Stimulated activated CD4-positive, alpha-beta T cell treated with anti-CD3 and anti-CD28 coated beads, Interleukin-2, amount 100 ng/mL, for 24 hours (primary cell): ENCODE data around the gene CDADC1.
"Not testable (repeated sequence)": the region's sequence is repeated elsewhere in the genome, so short reads cannot be mapped to it uniquely, and the experiment has no call there.

Source experiments
- DNase-seq, 2 donors: peaks; one replicate each; pipeline ENCODE4 v3.0.0-alpha.2; 2020

Gene CDADC1

DNA sequence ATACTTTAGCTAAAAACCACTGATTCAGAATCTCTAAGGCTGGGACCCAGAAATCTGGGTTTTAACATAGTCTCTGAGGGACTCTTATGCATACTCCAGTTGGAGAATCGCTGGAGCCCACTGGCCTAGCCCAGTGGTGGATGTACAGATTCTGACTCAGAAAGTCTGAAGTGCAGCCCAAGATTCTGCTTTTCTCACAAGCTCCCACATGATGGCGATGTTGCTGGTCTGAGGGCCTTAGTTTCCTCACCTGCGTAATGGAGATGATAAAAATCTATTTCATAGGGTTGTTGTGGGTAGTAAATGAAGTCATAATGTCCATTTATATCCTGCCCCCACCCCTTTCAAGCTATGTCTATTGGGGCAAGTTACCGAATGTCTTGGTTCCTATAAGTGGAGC, 7.7 kb upstream of the CDADC1 start:
- DNase-seq: peak; percentile 33 to 36

DNA sequence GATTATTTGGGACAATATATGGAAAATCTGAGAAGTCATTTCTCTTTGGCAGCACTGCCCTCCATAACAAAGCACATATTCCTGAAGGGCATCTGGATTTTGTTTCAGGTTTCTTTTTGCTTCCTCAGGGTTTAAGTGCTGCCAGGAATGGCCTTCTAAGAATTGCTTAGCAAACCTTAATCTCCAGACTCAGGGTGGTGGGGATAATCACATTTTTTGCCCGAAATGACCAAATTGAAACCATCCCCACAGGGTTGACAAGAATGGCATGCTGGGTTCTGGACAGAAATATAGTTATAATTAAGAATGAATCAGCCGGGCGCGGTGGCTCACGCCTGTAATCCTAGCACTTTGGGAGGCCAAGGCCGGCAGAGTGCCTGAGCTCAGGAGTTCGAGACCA, 6.4 kb upstream of the CDADC1 start:
- DNase-seq: no peak

DNA sequence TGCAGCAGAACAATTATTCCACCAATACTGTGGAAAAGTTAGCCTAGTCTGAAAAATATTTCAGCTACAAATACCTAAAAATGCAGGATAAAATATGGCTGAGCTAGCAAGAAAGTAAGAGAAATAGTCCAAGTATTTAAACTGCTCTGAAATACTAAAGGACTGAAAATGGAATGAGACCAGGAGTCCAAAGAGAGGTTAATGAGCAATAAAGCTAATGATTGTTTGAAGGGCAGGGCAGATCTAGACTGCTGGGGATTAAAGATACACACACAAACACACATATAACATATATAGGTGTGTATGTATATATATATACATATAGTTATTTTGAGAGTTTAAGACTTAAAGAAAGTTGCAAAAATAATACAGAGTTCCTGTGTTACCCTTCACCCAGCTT, 2.6 kb upstream of the CDADC1 start:
- DNase-seq: no peak

DNA sequence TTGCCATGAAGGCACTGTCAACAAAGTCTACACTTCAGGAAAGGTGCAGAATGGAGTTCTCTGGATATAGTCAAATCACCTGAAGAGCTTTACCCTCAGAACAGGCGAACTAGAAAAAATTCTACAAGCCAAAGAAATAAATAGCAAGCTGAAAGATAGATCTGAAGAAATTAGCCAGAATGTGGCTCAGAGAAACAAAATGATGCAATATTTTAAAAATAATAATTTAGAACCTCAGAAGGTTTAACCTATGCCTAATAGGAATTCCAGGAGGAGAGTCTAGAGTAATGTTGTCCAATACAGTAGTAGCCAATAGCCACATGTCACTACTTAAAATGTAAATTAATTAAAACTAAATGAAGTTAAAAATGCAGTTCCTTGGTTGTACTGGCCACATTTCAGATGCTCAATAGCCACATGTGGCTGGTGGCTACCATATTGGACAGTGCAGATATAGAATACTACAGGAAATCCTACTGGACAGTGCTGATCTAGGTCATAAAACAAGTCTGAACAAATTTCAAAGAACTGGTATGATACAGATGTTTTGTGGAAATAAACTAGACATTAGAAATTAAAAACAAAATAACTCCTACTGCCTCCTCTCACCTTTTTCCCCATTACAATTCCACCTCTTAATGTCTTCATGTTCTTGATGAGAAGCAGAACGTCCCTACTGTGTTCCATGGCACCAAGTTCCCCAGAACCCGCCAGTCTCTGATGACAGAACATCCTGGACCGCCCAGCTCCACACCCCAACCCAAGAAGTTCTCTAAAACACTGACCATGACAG, 679 bp upstream of the CDADC1 start:
- DNase-seq: no peak

DNA sequence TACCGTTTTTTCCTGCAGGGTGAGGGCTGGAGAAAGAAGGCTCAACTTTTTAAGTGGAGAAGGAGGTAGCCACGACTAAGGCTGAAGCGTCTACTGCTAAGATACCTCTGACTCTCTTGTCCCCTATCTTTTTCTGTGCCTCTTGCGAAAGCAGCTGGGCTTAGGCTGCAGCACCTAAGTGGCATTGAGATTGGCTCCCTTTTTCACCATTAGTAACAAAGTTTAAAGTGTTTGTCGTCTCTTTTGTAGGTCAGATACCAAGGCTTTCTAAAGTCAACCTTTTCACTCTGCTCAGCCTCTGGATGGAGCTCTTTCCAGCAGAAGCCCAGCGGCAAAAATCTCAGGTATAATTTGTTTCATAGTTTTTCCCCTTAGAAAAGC, 887 bp downstream of the CDADC1 start:
- DNase-seq: no peak

DNA sequence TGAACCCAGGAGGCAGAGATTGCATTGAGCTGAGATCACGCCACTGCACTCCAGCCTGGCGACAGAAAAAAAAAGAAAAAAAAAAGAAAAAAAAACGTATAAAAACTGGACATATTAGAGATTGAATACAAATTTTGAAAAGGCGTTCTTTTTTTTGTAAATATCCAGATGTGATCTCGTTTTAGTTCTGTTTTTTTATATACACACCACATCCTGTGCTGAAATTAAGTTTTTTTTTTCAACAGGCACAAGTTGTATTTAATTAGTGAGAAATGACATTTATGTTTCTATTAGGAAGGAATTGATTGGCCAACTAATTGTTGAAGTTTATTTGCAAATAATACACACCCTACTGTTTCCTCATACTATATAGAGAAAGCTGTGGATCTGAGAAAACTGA, 3.6 kb downstream of the CDADC1 start:
- no peak for DNase-seq

DNA sequence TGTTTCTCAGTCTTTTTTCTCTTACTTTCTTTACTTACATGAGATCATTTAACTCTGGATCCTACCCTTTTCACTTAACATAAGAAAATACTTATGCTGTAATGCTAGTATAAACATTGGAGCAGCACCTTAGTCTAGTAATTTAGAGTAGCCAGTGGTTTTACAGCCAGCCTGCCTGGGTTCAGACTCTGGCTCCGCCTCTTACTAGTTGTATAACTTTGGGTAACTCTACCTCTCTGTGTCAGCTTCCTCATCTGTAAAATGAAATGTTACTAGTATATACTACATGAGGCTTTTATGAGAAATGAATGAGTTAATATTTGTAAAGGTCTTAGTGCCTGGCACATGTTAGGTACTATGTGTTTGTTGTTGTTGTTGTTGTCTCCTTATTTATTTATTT, 5.6 kb downstream of the CDADC1 start:
- no peak for DNase-seq

DNA sequence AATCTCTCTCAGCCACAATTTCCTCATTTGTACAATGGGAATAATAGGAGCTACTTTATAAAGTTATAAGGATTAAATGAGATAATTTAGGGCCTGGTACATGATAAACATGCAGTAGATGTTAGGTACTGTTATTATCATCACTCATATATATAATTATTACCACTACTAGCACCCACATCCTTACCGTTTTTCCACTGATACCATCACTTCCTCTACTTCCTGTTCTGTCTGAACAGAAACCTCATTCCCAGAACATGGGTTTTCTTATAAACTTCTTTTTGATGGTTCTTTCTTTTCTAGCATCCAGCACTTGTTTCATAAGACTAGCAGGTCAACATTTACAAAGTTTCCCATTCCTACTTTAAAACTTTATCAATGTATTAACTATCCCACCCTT, 6.3 kb downstream of the CDADC1 start:
- no peak for DNase-seq

DNA sequence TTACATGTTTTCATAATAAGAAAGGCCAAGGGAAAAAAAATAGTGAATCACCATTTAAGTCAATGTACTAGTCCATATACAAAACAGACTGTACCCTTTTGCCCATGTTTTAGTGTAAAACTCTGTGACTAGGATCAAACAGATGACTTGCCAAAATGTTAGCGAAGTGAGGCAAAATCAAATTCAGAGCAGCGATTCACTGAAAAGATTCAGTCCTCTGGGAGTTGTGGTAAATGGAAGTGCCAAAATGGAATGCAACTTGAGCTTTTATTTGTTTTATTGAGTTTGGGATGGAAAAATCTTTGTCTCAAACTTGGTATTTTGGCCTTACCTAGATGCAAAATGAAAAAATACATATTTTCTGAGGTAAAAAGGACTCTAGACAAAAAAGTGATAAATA, 9.1 kb downstream of the CDADC1 start:
- DNase-seq: no peak

DNA sequence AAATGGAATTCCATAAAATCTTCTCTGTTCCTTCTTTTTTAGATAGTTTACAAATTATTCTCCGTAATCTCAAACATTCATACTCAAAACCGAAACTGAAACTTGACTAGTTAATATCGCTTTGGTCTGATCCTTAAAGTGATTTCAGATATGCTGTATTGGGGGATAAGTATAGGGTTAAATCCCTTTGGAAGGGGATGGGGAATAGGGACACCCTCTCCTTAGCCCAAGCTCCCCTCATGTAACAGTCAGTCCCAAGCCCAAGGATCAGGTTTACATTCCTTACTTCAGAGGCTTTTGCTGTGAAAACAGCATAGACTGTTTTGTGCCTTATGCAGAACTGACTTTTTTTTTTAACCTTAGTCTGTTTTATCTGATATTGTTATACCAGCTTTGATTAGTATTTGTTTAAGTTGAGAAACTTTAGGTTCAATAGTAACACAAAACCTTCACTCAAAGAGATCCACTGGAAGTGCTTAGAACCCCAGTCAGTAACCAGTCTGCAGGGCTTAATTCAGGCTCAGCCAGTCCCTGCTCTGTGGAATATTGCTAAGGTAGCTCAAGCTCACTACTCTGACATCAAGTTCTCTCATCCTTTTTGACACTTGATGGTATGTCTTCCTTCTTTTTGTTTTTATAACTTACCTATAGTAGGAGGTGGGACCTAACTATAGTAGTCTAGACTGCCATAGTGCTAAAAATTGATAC, 10.5 kb downstream of the CDADC1 start:
- DNase-seq: no peak

DNA sequence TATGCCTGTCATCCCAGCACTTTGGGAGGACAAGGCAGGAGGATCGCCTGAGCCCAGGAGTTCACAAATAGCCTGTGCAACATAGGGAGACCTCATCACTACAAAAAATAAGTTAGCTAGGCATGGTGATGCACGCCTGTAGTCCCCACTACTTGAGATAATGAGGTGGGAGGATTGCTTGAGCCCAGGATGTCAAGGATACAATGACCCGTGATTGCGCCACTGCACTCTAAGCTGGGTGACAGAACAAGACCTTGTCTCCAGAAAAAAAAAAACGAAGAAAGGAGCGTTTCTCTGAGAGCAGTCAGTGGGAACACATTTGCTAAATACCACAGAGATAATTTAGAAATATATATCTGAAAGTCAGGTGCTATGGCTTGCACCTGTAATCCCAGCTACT, 11.9 kb downstream of the CDADC1 start:
- no peak for DNase-seq

DNA sequence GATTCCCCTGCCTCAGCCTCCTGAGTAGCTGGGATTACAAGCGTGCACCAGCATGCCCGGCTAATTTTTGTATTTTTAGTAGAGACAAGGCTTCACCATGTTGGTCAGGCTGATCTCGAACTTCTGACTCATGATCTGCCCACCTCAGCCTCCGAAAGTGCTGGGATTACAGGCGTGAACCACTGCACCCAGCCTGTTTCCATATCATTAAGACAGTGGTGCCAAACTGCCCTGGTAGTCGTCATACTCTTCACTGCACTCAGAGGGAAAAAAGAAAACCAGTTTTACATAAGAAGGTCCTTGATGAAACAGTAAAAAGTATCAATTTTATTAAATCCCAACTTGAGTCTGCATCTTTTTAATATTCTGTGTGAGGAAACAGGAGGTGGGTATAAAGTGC, 14.9 kb downstream of the CDADC1 start:
- DNase-seq: no peak

DNA sequence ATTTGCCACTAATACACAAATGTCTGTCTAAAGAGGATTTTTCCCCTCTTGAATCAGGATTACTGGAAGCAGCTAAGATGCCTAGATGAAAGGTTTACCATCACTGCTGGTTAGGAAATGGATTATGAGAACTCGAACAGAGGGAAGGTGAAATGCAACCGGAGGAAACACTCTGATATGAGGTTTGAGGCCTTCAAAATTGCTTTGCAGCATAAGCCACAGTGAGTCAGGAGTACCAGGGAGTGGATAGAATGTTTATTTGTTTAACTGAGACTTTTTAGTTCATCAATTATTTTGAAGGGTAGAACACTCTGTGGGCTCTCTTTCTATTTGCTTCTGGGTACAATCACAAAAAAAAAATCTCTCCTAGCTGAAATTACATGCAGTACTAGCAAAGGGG, 18.1 kb downstream of the CDADC1 start:
- DNase-seq: no peak

DNA sequence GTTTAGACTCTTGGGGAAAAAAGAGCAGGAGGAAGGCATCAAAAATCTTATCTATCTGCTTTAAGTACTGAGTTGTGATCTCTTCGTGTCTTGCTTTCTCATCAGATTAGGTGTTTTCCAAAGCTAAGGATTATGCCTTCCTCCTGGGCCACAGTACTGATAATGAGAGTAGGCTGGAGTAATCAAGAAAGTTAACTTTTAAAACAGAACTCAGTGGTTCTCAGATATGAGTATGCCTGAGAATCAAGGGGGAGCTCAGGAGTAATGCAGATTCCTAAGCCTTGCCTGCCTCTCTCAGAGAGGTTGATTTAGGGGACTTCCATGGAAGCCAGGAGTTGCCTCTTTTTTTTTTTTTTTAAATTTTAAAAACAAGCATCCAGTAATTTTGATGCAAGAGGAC, 23.5 kb downstream of the CDADC1 start:
- DNase-seq: no peak

DNA sequence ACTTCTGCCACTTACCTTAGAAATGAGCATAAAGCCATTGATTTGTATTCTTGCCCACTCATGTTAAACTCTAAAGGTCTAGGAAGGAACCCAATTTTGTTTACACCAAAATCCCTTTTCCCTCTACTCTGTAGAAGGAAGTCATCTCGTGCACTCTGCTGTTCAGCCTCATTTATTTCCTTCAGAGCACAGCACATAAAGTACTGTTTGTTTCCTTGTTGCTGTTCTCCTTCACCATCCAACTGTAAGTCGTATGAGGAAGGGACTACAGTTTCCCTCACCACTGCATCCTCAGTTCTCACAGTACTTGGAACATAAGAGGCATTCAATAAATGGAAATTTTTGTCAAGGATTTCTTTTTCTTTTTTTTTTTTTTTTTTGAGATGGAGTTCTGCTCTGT, 24.6 kb downstream of the CDADC1 start:
- no peak for DNase-seq

DNA sequence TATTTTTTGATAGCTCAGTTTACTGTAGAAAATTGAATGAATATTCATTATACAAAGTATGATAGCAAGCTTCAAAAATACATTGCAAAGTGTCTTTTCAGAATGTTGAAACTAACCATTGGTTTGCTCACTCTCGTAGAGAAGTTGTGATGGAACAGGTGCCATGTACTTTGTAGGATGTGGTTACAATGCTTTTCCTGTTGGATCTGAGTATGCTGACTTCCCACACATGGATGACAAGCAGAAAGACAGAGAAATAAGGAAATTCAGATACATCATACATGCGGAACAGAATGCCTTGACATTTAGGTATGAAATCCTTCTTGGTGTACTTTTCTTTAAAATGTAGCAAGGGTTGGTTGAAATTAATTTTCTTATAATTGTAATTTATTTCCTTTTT, 30.5 kb downstream of the CDADC1 start:
- DNase-seq: no peak

DNA sequence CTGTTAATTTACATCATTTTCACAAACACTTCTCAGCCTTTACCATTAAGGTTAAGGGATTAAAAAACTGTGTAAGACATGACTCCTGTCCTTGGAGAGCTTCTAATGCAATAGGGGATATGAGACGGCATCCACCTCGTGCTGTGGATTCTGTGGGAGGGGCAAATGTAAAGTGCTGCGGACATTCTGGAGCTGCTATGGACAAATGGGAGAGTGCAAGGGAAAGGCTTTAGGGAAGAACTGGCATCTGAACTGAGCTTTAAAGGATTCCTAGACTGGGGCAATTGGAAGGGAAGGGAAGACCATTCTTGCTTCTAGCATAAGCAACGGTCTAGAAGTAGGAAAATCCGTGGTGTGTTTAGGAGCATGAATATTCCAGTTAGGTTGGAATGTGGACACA, 31.4 kb downstream of the CDADC1 start:
- DNase-seq: no peak

DNA sequence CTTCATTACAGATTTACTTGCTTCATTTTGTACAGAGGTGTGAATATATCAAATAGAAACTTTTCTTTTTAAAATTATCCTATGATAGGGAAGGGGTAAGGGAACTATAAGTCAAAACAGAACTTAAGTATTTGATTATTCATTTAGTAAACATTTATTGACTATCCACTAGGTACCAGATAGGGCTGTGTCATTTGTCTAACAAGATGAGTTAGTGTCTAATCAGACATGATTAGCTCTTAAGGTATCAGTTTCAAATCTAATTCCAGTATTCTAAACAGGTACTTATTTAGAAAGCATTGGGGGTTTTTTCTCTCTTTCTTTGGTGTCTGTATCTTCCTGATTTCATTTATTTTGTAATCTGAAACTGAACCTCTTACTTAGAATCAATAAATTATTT, 32.2 kb downstream of the CDADC1 start:
- no peak for DNase-seq

DNA sequence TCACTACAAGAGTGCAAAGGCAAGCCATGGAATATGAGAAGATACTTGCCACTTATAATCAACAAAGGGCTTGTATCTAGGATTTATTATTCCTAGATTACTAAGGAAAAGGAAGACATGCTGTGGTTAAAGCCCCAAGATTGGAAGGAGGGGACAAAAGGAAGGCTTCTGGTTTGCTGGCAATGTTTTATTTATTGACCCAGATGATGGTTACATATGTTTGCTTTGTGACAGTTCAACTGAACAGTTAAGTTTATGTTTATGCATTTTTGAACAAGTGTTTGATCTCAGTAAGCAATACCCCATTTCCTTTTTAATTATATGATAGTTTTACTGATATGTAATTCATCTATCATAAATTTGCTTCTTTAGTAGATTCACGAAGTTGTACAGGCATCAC, 40.3 kb downstream of the CDADC1 start:
- no peak for DNase-seq

DNA sequence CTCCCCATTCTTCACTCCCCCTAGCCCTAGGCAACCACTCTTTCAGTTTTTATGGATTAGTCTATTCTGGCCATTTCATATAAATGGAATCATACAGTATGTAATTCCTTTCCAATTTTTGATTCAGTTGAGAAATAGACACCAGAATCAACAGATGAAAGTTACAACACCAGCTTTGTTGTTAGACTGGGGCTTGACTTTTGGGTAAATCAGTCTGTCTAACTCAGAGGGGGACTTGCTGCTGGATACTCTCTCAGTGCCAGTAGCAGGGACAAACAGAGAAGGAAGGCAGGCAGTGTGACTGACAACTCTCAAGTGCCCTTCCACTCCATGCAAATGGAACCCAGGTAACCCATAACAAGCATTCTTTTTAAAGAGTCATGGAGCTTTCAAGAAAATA, 40.7 kb downstream of the CDADC1 start:
- DNase-seq: no peak

DNA sequence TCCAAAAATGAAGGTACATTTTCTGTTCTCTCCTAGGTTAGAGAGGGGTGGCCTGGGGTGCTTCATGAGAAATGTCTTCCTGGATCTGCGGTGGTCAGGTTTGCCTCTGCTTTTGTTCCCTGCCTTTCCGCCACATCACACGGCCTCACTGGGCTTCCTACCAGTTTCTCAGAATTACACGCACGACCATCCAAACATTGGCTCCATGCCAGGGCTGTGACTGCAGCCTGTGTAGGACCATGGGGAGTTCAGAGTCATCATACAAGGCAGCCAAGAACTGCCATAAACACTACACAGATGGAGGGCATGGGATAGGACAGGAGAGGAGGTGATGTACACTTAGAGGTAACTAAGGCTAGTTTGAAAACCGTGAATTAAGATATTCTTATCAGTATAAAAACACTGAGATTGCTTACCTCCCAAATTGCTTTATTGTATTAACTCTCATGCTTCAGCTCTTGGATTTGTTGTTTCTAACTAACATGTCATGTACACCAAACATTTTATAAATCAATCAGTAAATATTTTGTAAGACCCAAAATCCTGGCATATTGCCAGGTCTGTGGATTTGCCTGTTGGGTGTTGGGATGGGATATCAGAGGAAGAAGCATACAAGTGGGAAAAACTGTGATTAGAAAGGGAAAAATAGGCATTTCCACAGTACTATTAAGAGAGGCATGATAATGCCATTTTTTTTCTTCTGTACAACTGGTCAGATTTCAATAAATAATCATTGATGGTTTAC, 45.2 kb downstream of the CDADC1 start:
- peak in 1 of 2 donors; percentile 15 for DNase-seq

DNA sequence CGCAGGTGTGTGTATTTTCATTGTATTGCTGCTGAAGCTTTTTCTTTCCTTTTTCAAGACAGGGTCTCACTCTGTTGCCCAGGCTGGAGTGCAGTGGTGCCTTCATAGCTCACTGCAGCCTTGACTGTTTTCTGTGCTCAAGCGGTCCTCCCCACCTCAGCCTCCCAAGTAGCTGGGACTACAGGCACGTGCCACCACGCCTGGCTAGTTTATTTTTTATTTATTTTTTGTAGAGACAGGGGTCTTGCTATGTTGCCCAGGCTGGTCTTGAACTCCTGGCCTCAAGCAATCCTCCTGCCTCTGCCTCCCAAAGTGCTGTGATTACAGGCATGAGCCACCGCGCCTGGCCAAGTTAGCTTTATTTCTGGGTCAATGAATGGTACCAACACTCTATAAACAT, 47.0 kb downstream of the CDADC1 start:
- DNase-seq: not testable (repeated sequence)

DNA sequence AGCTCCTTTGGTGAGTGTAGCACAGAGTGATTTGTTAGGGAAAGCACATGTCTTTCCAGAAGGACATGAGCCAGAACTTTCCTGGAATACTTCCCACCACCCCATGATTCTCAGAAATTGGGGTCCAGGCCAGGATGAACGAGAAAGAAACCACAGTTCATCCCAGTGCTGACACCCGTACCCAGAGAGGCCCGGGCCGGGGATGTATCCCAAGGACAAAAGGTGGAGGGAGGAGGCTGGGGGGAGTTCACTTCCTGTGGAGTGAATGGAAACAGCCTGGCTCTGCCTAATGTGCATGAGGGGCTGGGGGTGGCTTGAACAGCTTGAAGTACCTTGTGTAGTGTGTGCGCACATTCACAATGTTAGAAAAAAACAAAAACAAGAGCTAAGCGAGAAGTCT, 47.5 kb downstream of the CDADC1 start:
- DNase-seq: no peak

DNA sequence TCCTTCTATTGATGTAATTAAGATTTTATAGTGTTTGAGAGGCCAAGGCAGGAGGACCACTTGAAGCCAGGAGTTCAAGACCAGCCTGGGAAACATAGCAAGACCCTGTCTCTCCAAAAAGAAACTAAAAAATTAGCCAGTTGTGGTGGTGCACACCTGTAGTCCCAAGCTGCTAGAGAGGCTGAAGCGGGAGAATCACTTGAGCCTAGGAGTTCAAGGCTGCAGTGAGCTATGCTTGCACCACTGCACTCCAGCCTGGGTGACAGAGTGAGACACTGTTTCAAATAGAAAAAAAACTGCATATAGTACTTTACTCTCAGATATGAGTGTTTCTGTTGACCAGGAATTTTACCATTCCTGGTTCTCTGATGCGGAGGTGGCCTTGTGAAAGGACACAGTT, 48.9 kb downstream of the CDADC1 start:
- DNase-seq: no peak
